GM21723 (cell line): ENCODE results near the gene GLTPD2.

Source experiments
- ATAC-seq: cut with Tn5 transposase; IDR thresholded peaks from one replicate; pipeline ENCODE4 v1.9.1; 2021; ENCODE audit warnings: mild to moderate bottlenecking, moderate library complexity; ENCODE audit not compliant: unreplicated experiment

The GLTPD2 gene

DNA sequence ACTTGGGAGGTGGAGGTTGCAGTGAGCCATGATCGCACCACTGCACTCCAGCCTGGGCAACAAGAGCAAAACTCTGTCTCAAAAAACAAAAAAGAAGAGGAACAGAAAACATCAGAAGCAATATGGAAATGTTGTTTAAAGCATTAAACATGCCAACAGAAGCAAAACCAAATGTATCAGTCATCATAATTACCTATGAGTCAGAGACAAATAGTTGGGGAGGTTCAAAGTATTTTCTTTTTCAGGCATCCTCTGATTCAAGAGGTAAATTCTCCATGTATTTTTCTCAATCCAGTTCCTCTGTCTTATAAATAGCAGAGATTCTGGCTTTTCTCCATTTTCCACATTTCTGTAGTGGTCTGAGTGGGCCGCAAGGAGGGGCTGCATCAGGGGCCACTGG, 19.1 kb upstream of the GLTPD2 start:
- no peak for ATAC-seq

DNA sequence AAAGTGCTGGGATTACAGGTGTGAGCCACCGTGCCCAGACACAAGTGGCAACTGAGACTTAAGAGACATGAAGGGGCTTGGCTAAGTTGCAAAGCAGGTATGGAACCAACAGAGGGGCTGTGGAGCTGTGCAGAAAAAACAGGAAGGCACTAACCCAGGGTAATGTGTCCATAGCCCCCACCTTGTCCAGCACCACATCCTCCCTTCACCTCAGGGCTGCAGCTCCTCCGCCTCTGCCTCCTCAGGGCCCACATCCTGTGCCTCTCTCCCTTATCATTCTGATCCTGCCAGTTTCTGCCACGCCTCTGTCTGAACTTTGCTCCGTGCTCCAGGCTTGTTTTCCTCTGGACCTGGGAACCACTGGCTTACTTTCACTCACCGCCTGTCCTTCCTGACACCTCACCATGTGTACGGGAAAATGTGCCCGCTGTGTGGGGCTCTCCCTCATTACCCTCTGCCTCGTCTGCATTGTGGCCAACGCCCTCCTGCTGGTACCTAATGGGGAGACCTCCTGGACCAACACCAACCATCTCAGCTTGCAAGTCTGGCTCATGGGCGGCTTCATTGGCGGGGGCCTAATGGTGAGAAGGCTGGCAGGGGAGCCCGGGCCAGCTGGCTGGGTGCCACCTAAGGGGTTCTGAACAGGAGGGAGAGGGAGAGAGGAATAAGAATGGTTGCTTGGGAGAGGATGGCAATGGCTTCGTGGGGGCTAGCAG, 17.1 kb upstream of the GLTPD2 start, which contains the start of gene TM4SF5:
Gene TM4SF5, plus strand, starts transcription at position 368 of the 716 bp plus-strand sequence. Its CDS starts 37 bp downstream, at position 405.
- no peak for ATAC-seq

DNA sequence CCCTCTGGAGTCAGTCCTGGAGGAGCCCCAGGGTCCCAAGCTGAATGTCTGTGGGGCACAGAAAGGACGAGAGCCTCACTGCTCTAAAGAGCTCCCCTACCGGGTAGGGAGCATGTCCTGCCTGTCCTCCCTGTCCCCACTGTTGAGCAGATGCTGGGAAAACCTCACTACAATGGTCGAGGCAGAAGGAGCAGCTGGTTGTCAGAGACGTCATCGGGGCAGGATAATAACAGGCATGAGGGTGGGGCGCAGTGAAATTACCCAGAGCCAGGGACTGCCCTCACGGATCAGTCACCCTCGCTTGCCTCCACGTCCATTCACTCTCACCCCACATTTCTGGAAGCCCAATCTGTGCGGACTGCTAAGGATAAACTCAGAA, 16.5 kb upstream of the GLTPD2 start:
- ATAC-seq, result no peak

DNA sequence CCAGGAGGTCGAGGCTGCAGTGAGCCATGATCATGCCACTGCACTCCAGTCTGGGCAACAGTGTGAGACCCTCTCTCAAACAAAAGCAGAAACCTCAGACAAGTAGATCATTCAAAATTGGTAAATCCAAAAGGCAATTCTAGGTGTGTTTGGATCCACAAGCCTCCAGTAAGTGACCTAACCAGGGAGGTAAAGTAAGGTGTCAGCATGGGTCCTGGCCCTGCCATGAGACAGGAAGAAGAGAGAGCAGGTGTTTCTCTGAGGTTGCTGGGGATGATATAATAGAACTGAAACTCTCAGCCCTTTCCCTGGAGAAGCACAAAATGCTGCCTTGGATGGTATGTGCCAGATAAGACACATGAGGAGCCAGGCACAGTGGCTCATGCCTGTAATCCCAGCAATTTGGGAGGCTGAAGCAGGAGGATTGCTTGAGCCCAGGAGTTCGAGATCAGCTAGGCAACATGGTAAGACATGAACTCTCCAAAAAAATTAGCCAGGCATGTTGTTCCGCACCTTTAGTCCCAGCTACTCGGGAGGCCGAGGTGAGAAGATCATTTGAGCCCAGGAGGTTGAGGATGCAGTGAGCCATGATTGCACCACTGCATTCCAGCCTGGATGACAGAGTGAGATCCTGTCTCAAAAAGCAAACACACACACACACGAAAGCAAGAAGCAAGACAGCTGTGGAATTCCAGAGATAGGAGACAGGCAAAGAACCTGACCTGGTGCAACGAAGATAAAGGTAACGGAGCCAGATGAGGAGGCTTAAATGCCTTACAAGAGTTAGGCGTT, 10.6 kb upstream of the GLTPD2 start:
- ATAC-seq, result no peak

DNA sequence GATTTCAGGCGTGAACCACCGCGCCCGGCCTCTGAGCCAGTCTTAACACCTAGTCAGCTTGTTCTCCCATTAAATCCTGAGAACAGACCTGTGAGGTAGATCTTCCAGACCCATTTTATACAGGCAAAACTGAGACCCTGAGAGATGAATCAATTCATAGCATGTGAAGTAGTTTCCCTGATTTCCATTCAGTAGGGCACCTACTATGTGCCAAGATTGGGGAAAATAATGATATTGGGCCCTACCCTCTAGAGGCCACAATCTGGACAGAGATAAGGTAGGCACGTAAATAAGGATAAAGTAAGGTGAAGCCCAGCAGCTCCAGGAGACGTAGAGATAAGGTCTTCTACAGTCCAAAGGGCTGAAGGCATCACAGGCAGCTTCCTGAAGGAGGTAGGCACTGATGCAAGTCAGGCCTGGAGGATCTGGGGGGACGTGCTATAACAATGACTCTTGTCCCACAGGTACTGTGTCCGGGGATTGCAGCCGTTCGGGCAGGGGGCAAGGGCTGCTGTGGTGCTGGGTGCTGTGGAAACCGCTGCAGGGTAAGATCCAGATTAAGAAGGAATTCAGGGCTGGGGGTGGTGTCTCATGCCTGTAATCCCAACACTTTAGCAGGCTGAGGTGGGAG, 8.3 kb upstream of the GLTPD2 start:
- no peak for ATAC-seq

DNA sequence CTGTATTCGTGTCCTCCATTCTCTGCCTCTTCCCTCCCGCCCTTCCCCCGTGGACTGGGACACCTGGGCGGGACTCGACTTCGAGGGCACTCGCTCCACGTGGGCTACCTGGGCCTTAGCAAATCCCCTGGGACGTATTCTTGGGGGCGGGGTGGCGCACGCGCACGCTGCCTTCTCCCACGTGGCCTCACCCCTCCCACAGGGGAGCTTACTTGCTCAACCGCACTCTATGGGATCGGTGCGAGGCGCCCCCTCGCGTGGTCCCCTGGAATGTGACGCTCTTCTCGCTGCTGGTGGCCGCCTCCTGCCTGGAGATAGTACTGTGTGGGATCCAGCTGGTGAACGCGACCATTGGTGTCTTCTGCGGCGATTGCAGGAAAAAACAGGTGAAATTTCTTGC, 6.1 kb upstream of the GLTPD2 start:
- ATAC-seq, result no peak

DNA sequence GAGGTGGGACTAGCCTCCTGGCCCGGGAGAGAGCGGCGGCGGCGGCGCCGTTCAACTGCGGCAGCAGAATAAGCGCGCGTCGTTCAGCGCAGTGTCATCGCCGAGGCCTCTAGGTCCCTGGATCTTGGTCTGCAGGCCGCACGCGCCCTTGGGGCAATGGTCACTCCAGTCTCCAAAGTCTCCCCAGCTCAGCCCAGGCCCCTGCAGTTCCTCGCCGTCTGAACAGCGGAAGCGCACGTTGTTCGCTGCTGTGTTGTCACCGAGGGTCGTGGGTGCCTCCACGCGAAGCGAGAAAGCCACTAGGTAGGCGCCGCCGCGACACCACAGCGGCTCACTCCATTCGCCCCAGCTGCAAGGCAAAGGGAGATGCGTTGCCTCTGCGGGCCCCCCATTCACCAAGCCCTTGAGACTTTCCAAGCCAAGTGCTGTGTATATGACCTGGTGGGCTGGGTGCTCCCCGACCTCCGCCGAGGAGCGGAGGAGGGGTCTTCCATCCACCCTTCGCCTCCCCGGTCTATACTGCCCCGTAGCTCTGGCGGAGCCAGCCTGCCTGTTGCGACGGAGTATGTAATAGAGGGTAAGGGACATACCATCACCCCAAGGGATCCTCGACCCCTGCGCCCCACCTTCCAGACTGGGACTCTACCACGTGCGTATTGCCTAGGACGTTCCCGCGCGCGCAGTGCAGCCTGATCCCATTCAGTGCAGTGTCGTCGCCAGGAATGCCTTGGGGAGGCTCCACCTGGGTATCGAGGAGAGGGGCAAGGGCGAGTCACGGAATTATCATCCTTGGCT, 3.3 kb upstream of the GLTPD2 start:
- no peak for ATAC-seq

DNA sequence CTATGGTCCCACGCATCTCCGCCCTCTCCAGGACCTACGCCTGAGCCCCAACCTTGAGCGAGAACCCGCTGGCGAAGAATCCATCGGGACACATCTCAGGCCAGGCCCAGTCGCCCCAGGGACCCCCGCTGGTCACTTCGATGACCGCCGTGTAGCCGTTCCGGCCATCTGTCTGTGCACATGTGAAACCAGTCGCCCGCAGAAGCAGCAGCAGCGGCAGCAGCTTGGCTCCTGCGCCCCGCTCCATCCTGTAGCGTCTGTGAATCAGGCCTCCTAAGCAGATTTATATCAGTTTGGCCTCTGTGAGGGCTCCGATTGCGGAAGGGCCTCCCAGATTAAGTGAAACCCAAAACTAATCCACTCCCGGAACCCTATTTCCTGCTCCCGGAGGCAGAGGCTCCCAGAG, 2.7 kb upstream of the GLTPD2 start, which contains the start of gene VMO1:
Gene VMO1, minus strand, starts transcription at position 259 of the 406 bp plus-strand sequence. Its CDS starts 12 bp downstream, at position 247.
- ATAC-seq, result no peak

DNA sequence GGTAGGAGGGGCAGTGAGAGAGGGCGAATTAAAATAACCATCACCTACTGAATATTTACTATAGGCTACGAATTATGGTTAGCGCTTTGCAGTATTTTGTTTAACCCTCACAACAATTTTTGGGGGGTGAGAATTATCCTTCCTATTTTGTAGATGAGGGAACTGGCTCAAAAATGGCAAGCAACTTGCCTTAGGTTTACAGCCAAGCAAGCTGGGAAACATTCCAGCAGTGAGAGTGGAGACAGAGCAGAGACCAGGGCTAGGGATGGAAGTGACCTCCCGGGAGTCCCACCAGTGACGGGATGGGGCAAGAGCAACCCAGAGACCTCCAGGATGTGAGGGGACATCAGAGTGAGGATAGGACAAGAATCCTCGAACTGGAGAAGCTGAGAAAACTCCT, 2.2 kb upstream of the GLTPD2 start:
- no peak for ATAC-seq

DNA sequence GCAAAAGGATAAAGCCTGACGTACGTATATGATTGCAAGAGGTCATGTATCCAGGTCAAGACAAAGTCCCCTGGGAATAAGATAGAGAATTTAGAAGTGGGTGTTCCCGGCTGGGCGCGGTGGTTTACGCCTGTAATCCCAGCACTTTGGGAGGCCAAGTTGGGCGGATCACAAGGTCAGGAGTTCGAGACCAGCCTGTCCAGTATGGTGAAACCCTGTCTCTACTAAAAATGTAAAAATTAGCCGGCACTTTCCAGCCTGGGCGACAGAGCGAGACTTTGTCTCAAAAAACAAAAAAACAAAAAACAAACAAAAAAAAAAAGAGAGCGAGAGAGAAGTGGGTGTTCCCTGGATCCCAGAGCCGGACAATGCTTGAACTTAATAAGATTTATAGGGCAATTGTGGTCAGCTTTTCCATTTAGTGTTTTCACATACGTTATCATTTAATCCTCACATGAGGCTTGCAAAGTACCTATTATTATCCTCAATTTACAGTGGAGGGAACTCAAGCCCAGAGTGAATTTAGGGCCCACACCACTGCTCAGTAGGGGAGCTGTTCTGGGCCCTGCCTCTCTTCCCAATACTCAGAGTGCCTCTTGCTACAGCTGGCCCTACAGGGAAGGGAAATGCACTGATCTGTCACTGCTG, 481 bp upstream of the GLTPD2 start:
- no peak for ATAC-seq

DNA sequence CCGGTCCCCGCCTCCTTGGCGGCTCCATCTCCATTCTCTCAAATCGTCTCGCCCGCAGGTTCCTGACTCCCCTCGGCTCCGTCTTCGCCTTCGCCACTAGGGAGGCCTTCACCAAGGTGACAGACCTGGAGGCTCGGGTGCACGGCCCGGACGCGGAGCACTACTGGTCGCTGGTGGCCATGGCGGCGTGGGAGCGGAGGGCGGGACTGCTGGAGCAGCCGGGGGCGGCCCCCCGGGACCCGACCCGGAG, 862 bp downstream of the GLTPD2 start:
- ATAC-seq, result no peak

DNA sequence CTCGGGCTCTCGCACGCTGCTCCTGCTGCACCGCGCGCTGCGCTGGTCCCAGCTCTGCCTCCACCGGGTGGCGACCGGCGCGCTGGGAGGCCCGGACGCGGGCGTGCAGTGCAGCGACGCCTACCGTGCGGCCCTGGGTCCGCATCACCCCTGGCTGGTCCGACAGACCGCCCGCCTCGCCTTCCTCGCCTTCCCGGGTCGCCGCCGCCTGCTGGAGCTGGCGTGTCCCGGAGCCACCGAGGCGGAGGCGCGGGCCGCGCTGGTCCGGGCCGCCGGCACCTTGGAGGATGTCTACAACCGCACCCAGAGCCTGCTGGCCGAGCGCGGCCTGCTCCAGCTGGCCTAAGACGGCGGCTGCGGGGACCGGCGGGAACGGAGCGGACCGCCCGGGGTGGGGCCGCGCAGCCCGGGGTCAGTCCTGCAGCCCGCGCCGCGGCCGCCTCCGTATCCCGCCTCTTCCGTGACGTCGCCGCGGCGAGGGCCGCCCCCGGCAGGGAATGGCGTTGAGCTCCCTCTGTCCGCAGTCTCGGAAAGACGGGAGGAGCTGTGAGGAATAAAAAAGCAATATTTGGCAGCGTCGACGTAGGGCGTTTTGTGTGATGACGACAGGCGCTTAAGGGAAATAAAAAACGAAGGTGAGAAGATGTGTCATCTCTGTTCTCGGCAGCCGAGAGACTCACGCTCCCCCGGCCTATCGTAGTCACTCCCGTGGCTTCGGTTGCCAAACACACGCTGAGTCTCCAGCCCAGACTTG, 1.4 kb downstream of the GLTPD2 start:
- peak; percentile 87 for ATAC-seq

DNA sequence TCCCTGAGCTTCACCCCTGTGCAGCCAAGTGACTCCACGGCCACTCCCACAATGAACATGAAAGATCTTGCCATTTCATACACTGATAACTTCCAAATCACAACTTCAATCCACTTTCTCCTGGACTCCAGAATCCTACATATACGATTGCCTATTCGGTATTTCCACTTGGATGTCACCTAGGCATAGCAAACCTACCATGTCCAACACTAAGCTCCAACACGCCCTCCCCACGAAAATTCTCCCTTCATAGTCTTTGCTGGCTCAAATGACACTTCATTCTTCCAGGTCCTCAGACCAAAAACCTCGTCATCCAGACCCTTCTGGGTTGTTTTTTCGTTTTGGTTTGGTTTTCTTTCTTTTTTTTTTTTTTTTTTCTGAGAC, 1.9 kb downstream of the GLTPD2 start:
- ATAC-seq, result no peak

DNA sequence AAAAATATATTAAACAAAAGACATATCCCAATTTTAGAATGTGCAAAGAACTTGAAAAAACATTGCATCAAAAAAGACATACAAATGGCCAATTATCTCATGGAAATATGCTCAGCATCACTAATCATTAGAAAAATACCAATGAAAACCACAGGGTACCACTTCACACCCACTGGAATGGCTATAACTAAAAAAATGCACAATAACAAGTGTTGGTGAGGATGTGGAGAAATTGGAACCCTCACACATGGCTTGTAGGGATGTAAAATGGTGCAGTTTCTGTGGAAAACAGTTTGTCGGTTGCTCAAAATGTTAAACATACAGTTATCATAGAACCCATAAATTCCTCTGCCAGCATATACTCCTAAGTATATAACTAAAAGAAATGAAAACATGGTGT, 6.4 kb downstream of the GLTPD2 start:
- no peak for ATAC-seq

DNA sequence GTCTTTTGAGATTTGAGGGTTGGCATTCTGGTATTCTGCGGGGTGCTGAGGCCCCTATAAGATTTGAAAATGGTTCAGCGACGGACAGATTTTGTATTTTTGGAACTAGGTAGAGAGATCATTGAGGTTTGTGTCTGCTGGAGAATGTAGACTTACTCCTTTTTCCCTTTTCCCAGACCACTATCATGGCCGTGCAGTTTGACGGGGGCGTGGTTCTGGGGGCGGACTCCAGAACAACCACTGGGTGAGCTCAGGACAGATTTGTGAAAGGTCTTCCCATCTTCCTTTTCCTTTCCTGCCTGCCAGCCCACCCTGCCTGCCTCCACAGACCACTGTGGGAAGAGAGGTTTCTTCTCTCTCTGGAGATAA, 7.8 kb downstream of the GLTPD2 start:
- peak; percentile 9 for ATAC-seq

DNA sequence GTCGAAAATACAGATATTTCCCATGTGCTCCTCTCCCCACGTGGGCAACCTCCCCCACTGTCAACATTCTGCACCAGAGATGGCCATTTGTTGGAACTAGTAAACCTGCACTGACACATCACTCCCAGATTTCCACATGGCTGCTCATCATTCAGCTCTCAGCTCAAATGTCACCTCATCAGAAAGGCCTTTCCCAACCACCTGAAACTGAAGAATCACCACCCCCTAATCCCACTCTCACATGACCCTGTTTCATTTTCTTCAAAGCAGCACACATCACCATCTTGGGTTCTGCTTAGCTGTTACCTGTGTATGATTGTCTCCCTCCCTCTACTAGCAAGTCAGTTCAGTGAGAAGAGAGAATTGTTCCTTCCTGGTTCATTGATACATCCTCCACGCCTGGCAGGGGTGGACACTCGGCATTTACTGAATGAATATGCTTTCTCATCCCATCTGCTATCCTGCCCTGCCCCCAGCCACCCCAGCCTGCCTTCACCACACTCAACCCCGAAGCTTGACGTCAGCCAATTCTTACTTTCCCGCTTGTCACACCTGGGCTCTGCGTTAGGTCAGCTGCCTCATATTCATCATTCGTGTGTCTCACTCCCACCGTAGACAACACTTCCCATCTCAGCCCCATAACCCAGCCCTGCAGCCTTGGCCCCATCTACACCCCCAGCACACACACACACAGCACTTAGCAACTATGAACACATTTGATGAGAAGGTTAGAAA, 11.9 kb downstream of the GLTPD2 start:
- ATAC-seq, result no peak

DNA sequence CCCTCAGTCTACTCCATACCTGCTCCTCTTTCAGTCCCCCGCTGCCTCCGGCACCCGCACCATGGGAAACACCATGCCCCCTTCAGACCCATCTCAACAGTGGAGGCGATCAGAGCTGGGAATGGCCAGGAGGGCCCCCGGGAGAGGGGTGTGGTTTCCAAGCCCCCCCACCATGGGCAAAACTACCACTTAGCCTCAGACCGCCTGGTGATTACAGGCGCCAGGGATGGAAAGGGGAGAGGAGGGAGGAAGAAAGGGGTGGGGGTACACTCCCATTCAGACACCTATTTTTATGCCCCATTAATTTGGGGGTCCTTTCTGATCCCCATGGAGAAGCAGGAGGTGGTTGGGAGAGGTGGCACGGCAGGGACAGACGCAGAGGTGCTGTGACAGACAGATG, 13.5 kb downstream of the GLTPD2 start, which contains the start of gene C17orf114:
Gene C17orf114, minus strand, starts transcription at position 101 of the 400 bp plus-strand sequence.
- ATAC-seq, result no peak

DNA sequence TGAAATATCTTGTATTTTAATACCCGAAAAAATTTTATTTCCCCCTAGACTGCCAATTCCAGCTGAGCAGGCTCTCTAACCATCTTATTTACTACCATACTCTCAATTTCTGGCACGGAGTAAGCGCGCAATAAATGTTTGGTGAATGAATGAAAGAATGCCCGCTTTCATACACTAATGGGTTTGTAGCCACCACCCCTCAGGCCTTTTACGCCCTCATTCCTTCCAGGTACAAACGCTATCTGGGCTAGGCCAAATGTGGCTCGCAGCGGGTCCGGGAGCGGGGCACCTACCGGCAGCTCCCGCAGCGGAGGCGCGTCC, 17.7 kb downstream of the GLTPD2 start:
- no peak for ATAC-seq

DNA sequence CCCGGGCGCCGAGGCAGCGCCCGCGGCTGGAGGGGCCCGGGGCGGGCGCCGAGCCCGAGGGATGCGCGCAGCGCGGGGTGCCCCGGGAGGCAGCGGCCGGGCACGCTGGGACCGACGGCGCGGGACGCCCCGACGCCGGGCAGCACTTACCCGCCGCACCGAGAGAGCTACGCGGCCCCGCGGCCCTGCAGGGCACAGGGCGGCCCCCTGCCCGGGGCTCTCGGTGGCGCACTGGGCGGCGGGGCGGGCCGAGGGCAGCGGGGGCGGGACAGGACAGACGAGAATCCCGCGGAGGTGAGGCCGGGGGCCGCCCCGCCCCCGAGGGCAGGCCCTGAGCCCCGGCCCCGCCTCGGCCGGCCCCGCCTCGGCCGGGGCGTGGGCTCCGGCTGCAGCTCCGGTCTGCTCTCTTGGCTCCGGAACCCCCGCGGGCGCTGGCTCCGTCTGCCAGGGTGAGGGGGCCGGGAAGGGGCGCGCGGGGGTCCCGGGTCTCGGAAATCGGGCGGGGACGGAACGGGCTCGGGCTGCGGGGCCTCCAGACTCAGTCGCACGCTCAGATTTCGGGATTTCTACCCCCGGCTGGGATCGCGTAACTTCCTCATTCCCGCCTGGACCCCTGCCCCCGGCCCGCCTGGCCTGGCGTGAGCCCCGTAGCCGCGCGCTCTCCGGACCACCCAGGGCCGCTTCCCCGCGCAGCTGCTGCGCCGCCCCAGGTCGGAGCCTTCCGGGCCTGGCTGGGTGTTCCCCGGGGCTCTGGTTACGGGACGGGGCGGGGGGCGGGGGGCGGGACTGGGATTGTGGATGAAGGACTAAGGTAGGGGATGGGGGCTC, 18.2 kb downstream of the GLTPD2 start, which contains the start of gene PLD2:
Gene PLD2, plus strand, starts transcription at position 376 of the 828 bp plus-strand sequence. CDS start 621 bp downstream, outside the sequence.
- ATAC-seq, result peak; percentile 90
